HCT116 (cell line): ENCODE results near the gene OXCT1.

Experiments used
- CTCF ChIP-seq, 3 experiments: fragments of 200-600 bp in 1 of 3; sonication (generic) in 1 of 3; IDR thresholded peaks in 2 of 3; conservative IDR thresholded peaks in 1 of 3; 2 replicates each; pipeline ENCODE4 v1.5.1; 2012 to 2017; ENCODE audit warnings: low read depth in 2 of 3, low read length in 2 of 3, antibody characterized with exemption in 1 of 3, borderline replicate concordance in 1 of 3, control low read depth in 1 of 3, mild to moderate bottlenecking in 1 of 3, mixed read lengths in 1 of 3, mixed run types in 1 of 3, moderate library complexity in 1 of 3; ENCODE audit not compliant: insufficient read depth in 1 of 3
- EZH2 ChIP-seq: fragments of 200-600 bp; sonication (generic); IDR thresholded peaks from 2 replicates; pipeline ENCODE4 v1.6.1; 2017; ENCODE audit warnings: antibody characterized with exemption, mixed run types
- MAX ChIP-seq: IDR thresholded peaks from 2 replicates; pipeline ENCODE4 v1.6.1; 2012
- POLR2A ChIP-seq: IDR thresholded peaks from 2 replicates; pipeline ENCODE4 v1.7.0; 2011; ENCODE audit warnings: borderline replicate concordance; ENCODE audit not compliant: insufficient read depth, insufficient read length; ENCODE audit errors: extremely low read depth
- POLR2AphosphoS5 ChIP-seq: IDR thresholded peaks from 2 replicates; pipeline ENCODE4 v1.6.1; 2011; ENCODE audit warnings: mild to moderate bottlenecking, low read depth, low read length, moderate library complexity

- TF ChIP-seq EZH2 (no peak), CTCF (IDR thresholded peaks at IDR 0.05 in 2 of 3, conservative IDR thresholded peaks at IDR 0.05 in 1 of 3; ENCODE audit: borderline replicate concordance in 1 of 3, insufficient read depth in 1 of 3, low read depth in 2 of 3, low read length in 2 of 3) (no peak), POLR2A (no peak), POLR2AphosphoS5 (no peak), MAX (no peak)
Measured at GRCh38 chr5:41812156-41812555, 58.1 kb downstream of the OXCT1 start.
